ENCODE measurements around the gene C9.
"Not testable (repeated sequence)": the region's sequence is repeated elsewhere in the genome, so short reads cannot be mapped to it uniquely, and the experiment has no call there.

Gene C9

GRCh38 chr5:39256477-39257235, 107.6 kb downstream of the C9 start:
- DNase-seq = no peak

DNA sequence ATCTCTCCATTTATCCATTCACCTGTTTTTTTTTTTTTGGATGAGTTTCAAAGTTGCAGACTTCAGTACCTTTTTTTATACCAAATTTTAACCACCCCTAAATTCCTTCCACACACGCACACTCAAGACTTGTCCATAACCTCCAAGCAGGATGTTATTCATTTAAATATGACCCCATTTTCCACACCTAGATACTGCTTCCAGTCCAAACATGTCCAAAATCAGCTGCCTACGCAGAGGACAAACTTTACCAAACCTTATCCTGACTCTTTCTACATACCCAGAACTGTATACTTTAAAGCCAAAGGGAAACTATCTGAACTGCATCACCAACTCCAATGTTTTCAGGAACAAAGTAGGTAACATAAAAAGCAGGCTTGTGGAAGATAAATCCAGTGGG, 108.9 kb downstream of the C9 start:
- no peak for DNase-seq

- no peak for DNase-seq
Observed at GRCh38 chr5:39254671-39255070, 109.6 kb downstream of the C9 start.

DNA sequence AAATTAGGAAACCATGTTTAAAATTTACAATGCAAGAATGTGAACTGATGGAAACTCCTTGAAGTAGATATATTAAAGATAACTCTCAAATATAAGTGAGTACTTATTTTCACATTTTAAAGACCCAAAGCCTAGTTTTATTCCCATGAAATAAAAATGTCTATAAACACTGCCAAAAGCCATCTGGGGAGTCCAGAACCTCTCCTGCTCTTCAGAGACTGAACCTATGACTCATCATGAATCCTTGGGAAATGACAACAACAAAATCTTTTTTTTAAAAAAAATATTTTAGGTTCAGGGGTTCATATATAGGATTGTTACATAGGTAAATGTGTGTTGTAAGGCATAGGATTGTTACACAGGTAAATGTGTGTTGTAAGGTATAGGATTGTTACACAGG, 111.1 kb downstream of the C9 start:
- no peak for DNase-seq

- DNase-seq = no peak
Observed at GRCh38 chr5:39249564-39250274, 114.6 kb downstream of the C9 start.

DNA sequence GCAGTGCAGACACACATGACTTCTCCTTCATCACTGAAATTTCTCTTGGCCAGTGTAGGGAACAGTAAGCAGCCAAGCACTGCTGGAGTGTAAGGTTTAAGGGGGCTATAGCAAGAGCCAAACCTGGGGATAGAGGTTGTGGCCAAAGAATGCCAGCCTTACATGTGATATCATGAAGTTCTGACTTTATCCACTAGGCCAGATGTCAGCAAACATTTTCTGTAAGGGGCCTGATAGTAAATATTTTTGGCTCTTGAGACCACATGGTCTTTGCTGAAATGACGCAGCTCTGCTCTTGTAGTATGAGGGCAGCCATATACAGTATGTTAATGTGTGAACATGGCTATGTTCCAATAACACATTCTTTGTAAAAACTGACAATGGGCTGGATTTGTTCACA, 115.2 kb downstream of the C9 start:
- DNase-seq = no peak

DNA sequence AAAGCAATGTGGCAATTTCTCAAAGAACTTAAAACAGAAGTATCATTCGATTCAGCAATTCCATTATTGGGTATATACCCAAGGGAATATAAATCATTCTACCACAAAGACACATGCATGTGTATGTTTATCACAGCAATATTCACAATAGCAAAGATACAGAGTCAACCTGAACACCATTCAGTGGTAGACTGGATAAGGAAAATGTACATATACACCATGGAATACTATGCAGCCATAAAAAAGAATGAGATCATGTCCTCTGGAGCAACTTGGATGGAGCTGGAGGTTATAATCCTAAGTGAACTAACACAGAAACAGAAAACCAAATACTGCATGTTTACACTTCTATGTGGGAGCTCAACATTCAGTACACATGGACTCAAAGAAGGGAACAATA, 123.5 kb downstream of the C9 start:
- no peak for DNase-seq

DNA sequence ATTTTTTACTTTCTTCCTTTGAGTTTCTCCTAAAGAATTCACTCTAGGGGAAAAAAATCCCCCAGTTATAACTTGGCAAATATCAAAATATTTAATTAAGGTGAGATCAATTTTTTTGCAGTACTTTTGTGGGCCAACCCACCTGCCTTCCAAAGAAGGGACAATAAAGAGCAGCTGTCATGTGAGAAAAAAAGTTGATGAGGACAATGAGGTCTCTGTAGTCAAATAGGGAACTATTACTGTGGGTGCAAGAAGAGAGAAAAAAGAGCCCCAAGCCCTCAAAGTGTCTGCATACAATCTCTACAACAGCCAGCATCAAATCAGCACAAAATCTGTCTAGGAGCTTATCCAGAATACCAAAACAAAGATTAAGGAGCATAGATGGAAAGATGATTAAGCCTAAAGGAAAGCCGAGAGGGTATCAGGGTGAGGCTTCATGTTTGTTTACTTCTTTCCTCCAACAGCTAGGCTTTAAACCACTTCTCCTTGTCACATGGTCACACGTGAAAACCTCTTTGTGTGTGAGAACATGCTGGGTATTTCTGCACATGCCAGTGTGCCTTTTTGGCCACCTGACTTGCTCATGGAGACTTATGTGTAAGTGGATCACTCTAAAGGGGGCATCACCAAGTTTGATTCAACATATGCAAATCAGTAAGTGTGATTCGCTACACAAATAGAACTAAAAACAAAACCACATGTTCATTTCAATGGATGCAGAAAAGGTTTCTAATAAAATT, 125.8 kb downstream of the C9 start:
- no peak for DNase-seq

DNA sequence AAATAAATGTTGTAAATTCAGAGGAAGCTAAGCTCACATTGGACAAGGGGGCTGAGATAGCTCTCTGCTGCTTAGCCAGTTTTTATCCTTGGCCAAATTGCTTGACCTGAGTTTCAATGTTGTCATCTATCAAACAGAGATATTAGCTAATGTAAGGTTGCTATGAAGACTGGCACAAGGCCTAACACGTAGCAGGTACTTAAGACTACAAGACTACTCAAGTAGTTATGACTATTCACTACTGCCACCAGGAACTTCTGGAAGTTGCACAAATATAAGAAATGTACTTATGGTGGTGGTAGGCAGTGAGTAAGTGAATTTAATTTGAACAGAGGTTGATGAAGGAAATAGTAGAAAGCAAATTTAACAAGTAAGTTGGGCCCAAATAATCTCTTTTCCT, 127.6 kb downstream of the C9 start:
- DNase-seq = no peak

GRCh38 chr5:39235648-39236047, 128.6 kb downstream of the C9 start:
- no peak for DNase-seq

DNA sequence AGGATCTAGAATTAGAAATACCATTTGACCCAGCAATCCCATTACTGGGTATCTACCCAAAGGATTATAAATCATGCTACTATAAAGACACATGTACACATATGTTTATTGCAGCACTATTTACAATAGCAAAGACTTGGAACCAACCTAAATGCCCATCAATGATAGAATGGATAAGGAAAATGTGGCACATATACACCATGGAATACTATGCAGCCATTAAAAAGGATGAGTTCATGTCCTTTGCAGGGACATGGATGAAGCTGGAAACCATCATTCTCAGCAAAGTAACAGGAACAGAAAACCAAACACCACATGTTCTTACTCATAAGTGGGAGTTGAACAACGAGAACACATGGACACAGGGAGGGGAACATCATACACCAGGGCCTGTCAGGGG, 129.8 kb downstream of the C9 start:
- not testable (repeated sequence) for DNase-seq
